Panc1 (cell line): Measurements from ENCODE around the gene OTUD6A. TPM values are rescaled to one million over a fixed set of nuclear protein-coding genes. Genes with fewer than 3 reads are reported as not detected.

Source experiments
- ATAC-seq: fragments of 200-7000 bp; cut with Tn5 transposase; 2 replicates; pipeline ENCODE4 v1.9.1; 2020; ENCODE audit warnings: mild to moderate bottlenecking, moderate library complexity
- BruUV-seq: library from RNA; stranded (reverse); fragments of 400-500 nt; replicated peaks from 2 replicates; lab custom pipeline; 2021; lab: Mats Ljungman, UMichigan
- CTCF ChIA-PET: fragments of 300-600 bp; sonication (Branson Sonifier 250); formaldehyde crosslinking; loops from one replicate; lab custom pipeline; 2022; ENCODE audit warnings: antibody characterized with exemption; lab: Charles Lee
- POLR2A ChIA-PET: fragments of 300-600 bp; sonication (Branson Sonifier 250); formaldehyde crosslinking; loops from one replicate; lab custom pipeline; 2022; ENCODE audit warnings: antibody characterized with exemption; lab: Charles Lee
- DNase-seq: peaks from one replicate; pipeline ENCODE4 v3.0.0-alpha.2; 2010; ENCODE audit warnings: low read depth, low spot score
- H3K27ac ChIP-seq: 2 replicates; pipeline ENCODE4 v1.5.1; 2011; ENCODE audit warnings: mild to moderate bottlenecking, low read length, inconsistent platforms
- H3K27me3 ChIP-seq: fragments of 200-500 bp; sonication (Bioruptor generic); 2 replicates; pipeline ENCODE4 v1.6.0; 2014; ENCODE audit warnings: low read length, inconsistent platforms; ENCODE audit not compliant: control insufficient read depth, insufficient read depth
- H3K36me3 ChIP-seq: fragments of 200-500 bp; sonication (Bioruptor generic); 2 replicates; pipeline ENCODE4 v1.5.1; 2014; ENCODE audit warnings: inconsistent platforms, mild to moderate bottlenecking, low read length, moderate library complexity; ENCODE audit not compliant: control insufficient read depth, insufficient read depth
- H3K4me1 ChIP-seq: 2 replicates; pipeline ENCODE4 v1.5.1; 2011; ENCODE audit warnings: inconsistent platforms, mild to moderate bottlenecking, low read length, moderate library complexity; ENCODE audit not compliant: control insufficient read depth, insufficient read depth
- H3K4me3 ChIP-seq, 2 experiments: 2 replicates each; pipeline ENCODE4 v1.5.1; 2011 to 2012; ENCODE audit warnings: low read depth in 2 of 2, low read length in 2 of 2, mild to moderate bottlenecking in 2 of 2, inconsistent platforms in 1 of 2, moderate library complexity in 1 of 2
- H3K9me3 ChIP-seq: fragments of 200-500 bp; sonication (Bioruptor generic); 2 replicates; pipeline ENCODE4 v1.5.1; 2014; ENCODE audit warnings: low read depth, mild to moderate bottlenecking, inconsistent platforms, low read length, moderate library complexity; ENCODE audit not compliant: control insufficient read depth, insufficient read depth
- CTCF ChIP-seq: fragments of 450-650 bp; IDR thresholded peaks from 2 replicates; pipeline ENCODE4 v1.5.1; 2017; ENCODE audit warnings: mild to moderate bottlenecking
- POLR2AphosphoS5 ChIP-seq: IDR thresholded peaks from 2 replicates; pipeline ENCODE4 v1.6.1; 2012; ENCODE audit warnings: mild to moderate bottlenecking, low read depth, low read length, moderate library complexity
- REST ChIP-seq, 2 experiments: IDR thresholded peaks; 2 replicates each; pipeline ENCODE4 v1.6.1; 2011 to 2012; ENCODE audit warnings: low read depth in 2 of 2, control low read depth in 1 of 2, low read length in 1 of 2, mild to moderate bottlenecking in 1 of 2, moderate library complexity in 1 of 2; ENCODE audit not compliant: insufficient read depth in 1 of 2
- SIN3A ChIP-seq: IDR thresholded peaks from 2 replicates; pipeline ENCODE4 v1.6.1; 2012; ENCODE audit warnings: low read depth, mild to moderate bottlenecking, low read length, moderate library complexity, borderline replicate concordance; ENCODE audit not compliant: insufficient read depth
- TCF7L2 ChIP-seq: IDR thresholded peaks from 2 replicates; pipeline ENCODE4 v1.6.1; 2011; ENCODE audit warnings: mild to moderate bottlenecking, low read depth, low read length, inconsistent platforms
- in situ Hi-C: cut with HindIII; loops from 2 replicates; pipeline ENCODE4 v1.10.0; 2016; ENCODE audit warnings: low sequenced_read_pairs, low pct_unique_long_range_greater_than_20kb
- intact Hi-C: fragments of 100-400 bp; cut with micrococcal nuclease; formaldehyde crosslinking; loops from one replicate; pipeline ENCODE4 v1.10.0; 2022; ENCODE audit not compliant: unreplicated experiment
- total RNA-seq: library from RNA; stranded (reverse); gene quantifications from one replicate; pipeline ENCODE4 v1.2.1, GENCODE V29; 2021; ENCODE audit not compliant: unreplicated experiment

OTUD6A gene
- total RNA-seq, 1 experiment from 2014 or later, result not detected

GRCh38 chrX:70082723-70083122 lies 20.5 kb downstream of the OTUD6A start:
- H3K27ac ChIP-seq, result no peak overlapping the region
- H3K36me3 ChIP-seq, result no peaks in the 10 kb centered on the region
- ATAC-seq (no peak), DNase-seq (no peak)
- no peaks in the 10 kb centered on the region for H3K4me1 ChIP-seq
- POLR2A ChIA-PET, result no interaction called here
- in situ Hi-C loops (no loop called here), intact Hi-C loops (no loop called here)
- no TSS peak for BruUV-seq
- TF ChIP-seq POLR2AphosphoS5 (no peak), REST (IDR thresholded peaks at IDR 0.05; ENCODE audit: insufficient read depth in 1 of 2, low read depth in 2 of 2, low read length in 1 of 2) (no peak), SIN3A (no peak), TCF7L2 (no peak), CTCF (no peak)
- H3K27me3 ChIP-seq, result no peaks in the 10 kb centered on the region
- H3K9me3 ChIP-seq, result no peaks in the 10 kb centered on the region
- H3K4me3 ChIP-seq, result no peak overlapping the region
- CTCF ChIA-PET, result interaction anchor here (0.6 kb wide), 1 partner anchor 1404 kb away, joined by 4 read pairs; no protein-coding TSS in a partner anchor

GRCh38 chrX:70084592-70085240 lies 22.5 kb downstream of the OTUD6A start:
- H3K4me1 ChIP-seq, result no peaks in the 10 kb centered on the region
- ChIA-PET POLR2A (no interaction called here), CTCF (no interaction called here)
- BruUV-seq, result no TSS peak
- intact Hi-C loops, result no loop called here
- ATAC-seq, result no peak
- in situ Hi-C loops, result no loop called here
- H3K9me3 ChIP-seq, result no peaks in the 10 kb centered on the region
- H3K27me3 ChIP-seq, result no peaks in the 10 kb centered on the region
- H3K27ac ChIP-seq, result no peak overlapping the region
- TF ChIP-seq CTCF (no peak), POLR2AphosphoS5 (no peak), SIN3A (no peak), REST (IDR thresholded peaks at IDR 0.05; ENCODE audit: insufficient read depth in 1 of 2, low read depth in 2 of 2, low read length in 1 of 2) (no peak), TCF7L2 (no peak)
- no peaks in the 10 kb centered on the region for H3K36me3 ChIP-seq
- DNase-seq, result no peak
- H3K4me3 ChIP-seq, result no peak overlapping the region
